GM21723 (cell line): Measurements from ENCODE around the gene RSBN1L.

Experiments
- ATAC-seq: cut with Tn5 transposase; IDR thresholded peaks from one replicate; pipeline ENCODE4 v1.9.1; 2021; ENCODE audit warnings: mild to moderate bottlenecking, moderate library complexity; ENCODE audit not compliant: unreplicated experiment

The RSBN1L gene

GRCh38 chr7:77799078-77799964, 103.1 kb downstream of the RSBN1L start:
- ATAC-seq = peak; percentile 7

- no peak for ATAC-seq
Observed at GRCh38 chr7:77800158-77800557, 103.9 kb downstream of the RSBN1L start.

DNA sequence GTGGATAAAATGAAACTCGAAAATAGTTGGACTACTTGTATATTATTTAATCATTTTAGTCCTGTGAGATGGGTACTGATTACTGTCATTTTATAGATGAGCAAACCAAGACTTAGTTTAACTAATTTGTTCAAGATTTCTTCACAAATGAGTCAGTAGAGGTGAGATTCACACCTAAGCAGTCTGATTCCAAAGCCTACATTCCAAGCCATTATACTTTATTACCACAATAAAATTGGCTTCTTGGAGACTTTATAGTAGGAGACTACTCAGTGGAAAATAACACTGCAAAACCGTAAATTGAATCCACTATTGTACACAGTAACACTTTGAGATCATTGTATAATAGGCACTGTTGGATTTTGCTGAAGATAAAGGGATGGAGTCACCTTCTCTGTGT, 104.5 kb downstream of the RSBN1L start:
- ATAC-seq = no peak

- ATAC-seq = no peak
Observed at GRCh38 chr7:77802557-77803405, 106.5 kb downstream of the RSBN1L start.

- ATAC-seq = no peak
Observed at GRCh38 chr7:77806425-77806824, 110.2 kb downstream of the RSBN1L start.

GRCh38 chr7:77808517-77808916, 112.3 kb downstream of the RSBN1L start:
- ATAC-seq = no peak

DNA sequence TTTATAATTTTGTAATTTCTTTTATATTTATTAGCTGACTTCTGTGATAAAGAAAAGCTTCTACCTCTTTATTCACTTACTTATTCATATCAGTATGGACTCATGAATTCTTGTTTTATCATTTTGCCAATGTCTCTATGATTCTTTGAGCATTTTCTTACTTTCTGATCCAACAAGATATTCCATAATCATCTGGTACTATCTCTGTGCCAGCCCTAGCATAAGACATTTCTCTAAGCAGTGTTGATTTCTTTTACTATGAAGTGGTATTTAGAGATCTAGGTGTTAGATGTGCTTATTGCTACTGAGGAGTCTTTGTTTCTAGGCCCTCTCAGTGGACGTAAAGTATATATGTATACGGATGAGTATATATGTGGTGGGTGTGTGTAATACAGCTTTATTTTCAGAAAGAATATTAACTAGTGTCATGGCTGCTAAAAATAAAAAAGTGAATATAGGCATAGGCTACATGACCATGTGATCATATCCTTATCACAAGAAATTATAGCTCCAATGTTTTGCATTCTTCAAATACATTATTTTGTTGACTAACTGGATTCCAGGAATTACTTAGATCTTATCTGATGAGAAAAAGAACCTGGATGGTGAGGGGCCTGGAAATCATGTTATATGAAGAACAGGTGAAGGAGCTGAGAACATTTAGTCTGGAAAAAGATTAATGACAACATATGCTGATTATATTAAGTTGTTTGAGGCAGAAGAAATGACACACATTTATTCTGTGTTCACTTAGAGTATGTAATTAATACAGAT, 115.4 kb downstream of the RSBN1L start:
- no peak for ATAC-seq

DNA sequence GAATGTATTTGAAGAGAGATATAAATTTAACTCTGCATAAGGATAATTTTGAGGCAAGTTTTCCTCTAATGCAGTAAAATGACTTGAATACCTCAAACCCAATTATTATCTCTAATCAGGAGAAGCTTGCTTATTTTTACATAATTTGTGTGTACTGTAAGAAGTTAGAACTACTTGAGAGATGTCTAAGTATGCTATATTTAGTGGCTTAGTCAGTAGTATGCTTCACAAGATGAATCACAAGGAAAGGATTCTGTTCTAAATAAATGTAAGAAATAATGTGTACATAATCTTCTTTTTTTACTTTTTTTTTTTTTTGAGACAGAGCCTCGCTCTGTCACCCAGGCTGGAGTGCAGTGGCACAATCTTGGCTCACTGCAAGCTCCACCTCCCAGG, 116.0 kb downstream of the RSBN1L start:
- ATAC-seq = no peak

- ATAC-seq = no peak
Observed at GRCh38 chr7:77813180-77813579, 116.9 kb downstream of the RSBN1L start.

GRCh38 chr7:77819021-77819420, 122.8 kb downstream of the RSBN1L start:
- no peak for ATAC-seq

DNA sequence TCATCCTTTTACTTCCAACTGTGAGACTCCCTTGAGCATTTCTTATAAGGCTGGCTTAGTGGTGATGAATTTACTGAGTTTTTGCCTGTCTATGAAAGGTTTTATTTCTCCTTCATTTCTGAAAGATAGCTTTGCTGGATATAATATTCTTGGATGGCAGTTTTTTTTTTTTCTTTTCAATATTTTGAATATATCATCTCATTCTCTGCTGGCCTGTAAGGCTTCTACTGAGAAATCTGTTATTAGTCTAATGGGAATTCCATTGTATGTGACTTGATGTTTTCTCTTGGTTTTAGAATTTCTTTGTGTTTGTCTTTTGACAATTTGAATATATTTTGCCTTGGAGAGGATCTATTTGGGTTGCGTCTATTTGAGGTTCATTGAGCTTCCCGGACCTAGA, 124.7 kb downstream of the RSBN1L start:
- no peak for ATAC-seq

DNA sequence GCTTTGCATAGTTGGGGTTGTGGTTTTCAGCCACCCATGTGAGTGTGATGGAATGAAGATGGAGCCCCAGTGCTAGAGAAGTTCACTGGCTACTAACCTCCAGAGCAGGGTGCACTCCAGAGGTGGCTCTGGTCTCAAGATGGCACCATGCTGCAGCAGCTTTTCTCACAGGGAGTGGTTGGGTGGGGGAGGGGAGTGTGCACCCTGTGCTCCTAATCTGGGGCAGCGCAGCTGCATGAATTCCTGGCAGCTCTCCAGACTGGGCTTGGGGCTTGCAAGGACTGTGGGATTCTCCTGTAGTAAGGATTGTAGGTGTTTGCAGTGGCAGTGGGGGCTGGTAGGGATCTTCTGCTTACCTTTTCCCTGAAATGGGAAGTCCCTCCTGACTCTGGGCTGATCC, 126.0 kb downstream of the RSBN1L start:
- no peak for ATAC-seq

DNA sequence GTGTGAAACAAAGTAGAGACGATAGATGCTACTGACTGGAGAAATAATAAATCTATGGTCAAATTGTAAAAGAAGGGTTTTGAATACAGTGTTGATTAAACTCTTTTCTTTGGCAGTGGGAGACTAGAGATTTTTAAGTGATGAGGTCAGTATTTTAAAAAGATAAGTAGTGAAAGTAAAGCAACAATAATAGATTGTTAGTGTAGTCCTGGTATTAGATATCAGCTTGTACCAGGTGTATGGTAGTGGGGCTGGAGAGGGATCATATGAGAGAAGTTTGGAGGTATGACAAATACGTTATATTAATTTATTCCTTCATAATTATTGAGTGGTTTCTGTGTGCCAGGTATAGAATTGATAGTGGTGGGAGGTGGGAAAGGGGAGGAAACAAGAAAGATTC, 127.5 kb downstream of the RSBN1L start:
- peak; percentile 37 for ATAC-seq

- no peak for ATAC-seq
Observed at GRCh38 chr7:77824636-77825035, 128.4 kb downstream of the RSBN1L start.

DNA sequence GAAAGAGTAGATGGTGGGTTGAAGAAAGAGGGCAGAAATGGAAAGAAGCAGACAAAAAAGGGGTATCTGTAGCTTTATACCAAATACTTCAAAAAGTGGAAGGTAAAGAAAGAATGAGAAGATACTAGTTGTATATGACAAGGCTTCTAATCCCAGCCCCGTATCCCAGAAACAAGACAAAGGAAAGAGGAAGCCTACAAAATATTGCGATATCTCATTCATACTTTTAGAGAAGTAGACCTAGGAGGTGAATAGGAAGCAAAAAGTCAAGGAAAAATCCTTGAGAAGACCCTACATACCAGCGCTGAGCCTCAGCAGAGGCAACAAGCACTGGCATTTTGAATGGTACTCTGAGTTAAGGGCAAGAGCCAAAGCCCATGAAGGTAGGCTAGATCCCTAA, 128.9 kb downstream of the RSBN1L start:
- ATAC-seq = no peak

GRCh38 chr7:77826300-77826699, 130.0 kb downstream of the RSBN1L start:
- no peak for ATAC-seq

GRCh38 chr7:77827999-77828398, 131.7 kb downstream of the RSBN1L start:
- no peak for ATAC-seq

- no peak for ATAC-seq
Observed at GRCh38 chr7:77830649-77831355, 134.5 kb downstream of the RSBN1L start.

DNA sequence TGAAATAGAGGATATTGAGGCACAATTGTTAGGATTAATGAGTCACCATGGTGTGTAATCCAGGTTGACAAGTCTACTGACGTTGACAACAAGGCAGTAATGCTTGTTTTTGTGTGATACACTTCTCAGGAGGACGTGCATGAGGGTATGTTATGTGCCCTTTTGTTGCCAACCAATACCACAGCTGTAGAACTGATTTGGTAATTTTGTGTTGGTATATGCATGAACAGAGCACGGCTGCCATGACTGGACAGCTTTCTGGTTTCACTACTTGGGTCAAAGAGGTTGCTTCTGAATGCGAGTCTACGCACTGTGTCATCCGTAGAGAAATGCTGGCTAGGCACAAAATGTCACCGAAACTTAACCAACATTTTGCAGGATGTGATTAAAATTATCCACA, 135.2 kb downstream of the RSBN1L start:
- no peak for ATAC-seq

GRCh38 chr7:77831953-77832352, 135.7 kb downstream of the RSBN1L start:
- no peak for ATAC-seq
